OCI-LY7 (cell line): Measurements from ENCODE around the gene CHPT1.

ENCODE experiments used
- CTCF ChIP-seq: fragments of 200-600 bp; sonication (generic); conservative IDR thresholded peaks from 2 replicates; pipeline ENCODE4 v1.5.1; 2014; ENCODE audit warnings: mild to moderate bottlenecking, antibody characterized with exemption, low read length, moderate library complexity, mixed read lengths
- EZH2phosphoT487 ChIP-seq: fragments of 200-600 bp; sonication (generic); IDR thresholded peaks from 2 replicates; pipeline ENCODE4 v1.6.1; 2018; ENCODE audit warnings: low read depth, borderline replicate concordance, mild to moderate bottlenecking, mixed run types, antibody characterized with exemption, low read length, moderate library complexity, mixed read lengths

DNA sequence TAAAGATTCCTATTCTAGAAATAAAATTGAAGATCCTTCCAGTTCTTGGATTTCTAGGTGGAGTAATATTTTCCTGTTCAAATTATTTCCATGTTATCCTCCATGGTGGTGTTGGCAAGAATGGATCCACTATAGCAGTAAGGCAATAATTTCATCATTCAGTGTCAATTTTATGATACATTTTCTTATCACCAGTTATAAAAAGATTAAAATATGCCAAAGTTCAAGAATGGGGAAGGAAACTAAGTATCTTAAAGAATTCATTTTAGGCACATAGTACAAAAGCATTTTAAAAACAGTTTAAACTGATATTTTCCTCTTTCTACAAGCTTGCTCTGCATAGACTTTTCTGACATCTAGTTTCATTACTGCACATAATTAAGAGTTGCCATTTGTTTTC lies 22.7 kb downstream of the CHPT1 start:
- TF ChIP-seq CTCF (no peak), EZH2phosphoT487 (no peak)
